Measurements from ENCODE around the gene GAL. TPM values are rescaled to one million over a fixed set of nuclear protein-coding genes. Genes with fewer than 3 reads are reported as not detected.
A peak's percentile ranks its signal among the peaks of the same experiment; 100 is the strongest.

The GAL gene
- total RNA-seq, 1 experiment from 2014 or later, result 65.2 TPM

GRCh38 chr11:68680541-68681231 lies 3.7 kb upstream of the GAL start:
- no peak overlapping the region for H3K27ac ChIP-seq (ENCODE audit: insufficient read length, low read depth, low read length)
- Mint-ChIP-seq H3K27me3 (ENCODE audit: low read depth) (peaks cover 40% of the 10 kb centered on the region), H3K4me1 (peaks cover 18 to 22% of the 10 kb centered on the region in 2 experiments), H3K4me3 (no peak overlapping the region), H3K27ac (no peak overlapping the region), H3K36me3 (ENCODE audit: insufficient read depth in 1 of 3, low read depth in 3 of 3) (peaks cover 0 to 3% (median 0%) of the 10 kb centered on the region in 3 experiments; a peak in 2 of 7 replicates), H3K9me3 (no peaks in the 10 kb centered on the region)
- H3K4ac ChIP-seq (ENCODE audit: low read depth, low read length), result no peak overlapping the region
- TF ChIP-seq CTCF (conservative IDR thresholded peaks at IDR 0.05), result no peak
- H2AK5ac ChIP-seq (ENCODE audit: insufficient read length, low read length), result no peak overlapping the region
- no peak overlapping the region for H4K91ac ChIP-seq (ENCODE audit: insufficient read length, low read depth, low read length)
- no peak overlapping the region for H3K4me2 ChIP-seq (ENCODE audit: insufficient read depth, insufficient read length, low read length)
- no peaks in the 10 kb centered on the region for H4K20me1 ChIP-seq (ENCODE audit: control insufficient read depth, insufficient read depth, insufficient read length)
- no peaks in the 10 kb centered on the region for H3K79me1 ChIP-seq (ENCODE audit: insufficient read depth, low read depth, low read length, poor library complexity, severe bottlenecking)
- no peak overlapping the region for H2BK5ac ChIP-seq (ENCODE audit: insufficient read length, low read length)
- no peak overlapping the region for H3T11ph ChIP-seq (ENCODE audit: low read length)
- no peak overlapping the region for H2BK12ac ChIP-seq (ENCODE audit: insufficient read length, low read depth, low read length)
- peaks cover 15% of the 10 kb centered on the region; the same call in 1 of the 2 replicates for H3K27me3 ChIP-seq (ENCODE audit: insufficient read depth, low read length)
- peak; percentile 20 for DNase-seq
- no peak overlapping the region for H3K14ac ChIP-seq (ENCODE audit: insufficient read depth, low read length)
- H2BK15ac ChIP-seq (ENCODE audit: low read depth, low read length), result no peak overlapping the region
- H3K23ac ChIP-seq (ENCODE audit: insufficient read length, low read depth, low read length), result no peak overlapping the region
- H3K56ac ChIP-seq (ENCODE audit: insufficient read length, low read depth, low read length), result no peak overlapping the region
- no peak overlapping the region for H2BK120ac ChIP-seq (ENCODE audit: low read depth, low read length, poor library complexity, severe bottlenecking)
- H3K9me3 ChIP-seq (ENCODE audit: control insufficient read depth, low read depth, low read length), result no peaks in the 10 kb centered on the region
- H2BK20ac ChIP-seq (ENCODE audit: low read depth, low read length, poor library complexity, severe bottlenecking), result no peak overlapping the region
- no peaks in the 10 kb centered on the region for H3K4me1 ChIP-seq (ENCODE audit: insufficient read depth, low read length)
- H3K79me2 ChIP-seq (ENCODE audit: insufficient read depth, low read length), result no peaks in the 10 kb centered on the region
- H4K8ac ChIP-seq (replicated peaks; ENCODE audit: insufficient read length, low read depth, low read length), result no peak overlapping the region
- H3K23me2 ChIP-seq (ENCODE audit: insufficient read length, low read depth, low read length, poor library complexity, severe bottlenecking), result peaks cover 6% of the 10 kb centered on the region
- no peak overlapping the region for H3K9ac ChIP-seq (ENCODE audit: extremely low read depth, insufficient read length, low read length)
- no peak overlapping the region for H2AFZ ChIP-seq (ENCODE audit: low read length)
- no CpG with 5 or more reads among the region's 17 CpGs for WGBS (ENCODE audit: extremely low coverage, insufficient read length, low lambda C conversion rate)
- H3K18ac ChIP-seq (ENCODE audit: insufficient read length, low read depth, low read length), result no peak overlapping the region
- H4K5ac ChIP-seq (ENCODE audit: insufficient read length, low read depth, low read length), result no peak overlapping the region
